B cell (primary cell): ENCODE measurements around the gene BHLHE40. TPM values are rescaled to one million over a fixed set of nuclear protein-coding genes. Genes with fewer than 3 reads are reported as not detected.

Source experiments
- ATAC-seq: fragments of 200-7000 bp; cut with Tn5 transposase; one replicate; pipeline ENCODE4 v1.10.0; 2021; ENCODE audit warnings: low read depth, mild to moderate bottlenecking, moderate number of reproducible peaks, moderate library complexity
- CTCF ChIA-PET: fragments of 350-600 bp; sonication (Branson Sonifier 250); formaldehyde crosslinking; loops from one replicate; lab custom pipeline; 2021; ENCODE audit warnings: antibody characterized with exemption, inconsistent platforms; lab: Charles Lee
- POLR2A ChIA-PET: fragments of 350-600 bp; sonication (Branson Sonifier 250); formaldehyde crosslinking; loops from one replicate; lab custom pipeline; 2021; ENCODE audit warnings: antibody characterized with exemption; lab: Charles Lee
- DNase-seq: peaks from one replicate; pipeline ENCODE4 v3.0.0; 2013
- H2AFZ ChIP-seq: 2 replicates; pipeline ENCODE4 v1.6.1; 2012; ENCODE audit warnings: mild to moderate bottlenecking, low read depth, low read length; ENCODE audit not compliant: insufficient read depth, poor library complexity, severe bottlenecking
- H3K27ac ChIP-seq, 2 donors: 1 replicate in 1 of 2; 2 replicates in 1 of 2; pipeline ENCODE4 v1.5.1; 2012 to 2013; ENCODE audit warnings: low read length in 2 of 2, mild to moderate bottlenecking in 2 of 2, moderate library complexity in 1 of 2
- H3K27me3 ChIP-seq, 4 experiments: fragments of 200-600 bp in 1 of 4; sonication (generic) in 1 of 4; replicated peaks in 1 of 4; 1 replicate in 2 of 4; 2 replicates in 2 of 4; pipeline versions ENCODE4 v1.6.1 to v1.7.0; 2013 to 2016; ENCODE audit warnings: low read length in 3 of 4, mild to moderate bottlenecking in 2 of 4, mixed read lengths in 1 of 4, moderate library complexity in 1 of 4; ENCODE audit not compliant: insufficient read depth in 4 of 4, control insufficient read depth in 3 of 4; ENCODE audit errors: control extremely low read depth in 1 of 4
- H3K36me3 ChIP-seq, 2 experiments: replicated peaks in 1 of 2; 1 replicate in 1 of 2; 2 replicates in 1 of 2; pipeline versions ENCODE4 v1.6.1 to v1.7.1; 2013; ENCODE audit warnings: low read length in 1 of 2; ENCODE audit not compliant: insufficient read depth in 2 of 2, control insufficient read depth in 1 of 2; ENCODE audit errors: control extremely low read depth in 1 of 2, extremely low read depth in 1 of 2
- H3K4me1 ChIP-seq, 2 donors: fragments of 200-600 bp in 1 of 2; sonication (generic) in 1 of 2; 1 replicate in 1 of 2; 2 replicates in 1 of 2; pipeline versions ENCODE4 v1.5.1 to v1.6.1; 2013 to 2017; ENCODE audit warnings: low read length in 2 of 2; ENCODE audit not compliant: control insufficient read depth in 2 of 2, insufficient read depth in 2 of 2
- H3K4me2 ChIP-seq: replicated peaks from 2 replicates; pipeline ENCODE3; 2012; ENCODE audit warnings: mild to moderate bottlenecking, low read depth, low read length; ENCODE audit not compliant: poor library complexity, severe bottlenecking
- H3K4me3 ChIP-seq, 5 experiments: fragments of 200-600 bp in 1 of 5; sonication (generic) in 1 of 5; 1 replicate in 3 of 5; 2 replicates in 2 of 5; pipeline versions ENCODE4 v1.5.1 to v1.7.0; 2011 to 2016; ENCODE audit warnings: low read length in 4 of 5, mild to moderate bottlenecking in 4 of 5, low read depth in 2 of 5, control low read depth in 1 of 5, moderate library complexity in 1 of 5; ENCODE audit not compliant: insufficient read depth in 1 of 5; ENCODE audit errors: control extremely low read depth in 1 of 5, extremely low read depth in 1 of 5
- H3K79me2 ChIP-seq: fragments of 200-600 bp; sonication (generic); one replicate; pipeline ENCODE4 v1.6.0; 2016; ENCODE audit warnings: low read length; ENCODE audit not compliant: control insufficient read depth, insufficient read depth
- H3K9ac ChIP-seq: fragments of 200-600 bp; sonication (generic); 2 replicates; pipeline ENCODE4 v1.6.1; 2017; ENCODE audit warnings: mild to moderate bottlenecking, low read length, moderate library complexity
- H3K9me3 ChIP-seq, 3 donors: one replicate each; pipeline versions ENCODE4 v1.6.1 to v1.7.1; 2013; ENCODE audit warnings: low read length in 2 of 3; ENCODE audit not compliant: control insufficient read depth in 2 of 3, insufficient read depth in 1 of 3; ENCODE audit errors: control extremely low read depth in 1 of 3
- H4K20me1 ChIP-seq: 2 replicates; pipeline ENCODE4 v1.6.0; 2012; ENCODE audit warnings: mild to moderate bottlenecking, low read length; ENCODE audit not compliant: insufficient read depth, control insufficient read depth, poor library complexity, severe bottlenecking
- H3K27ac Mint-ChIP-seq: one replicate; pipeline ENCODE4 v1.8.0; 2021; ENCODE audit warnings: mixed read lengths
- H3K27me3 Mint-ChIP-seq: one replicate; pipeline ENCODE4 v1.8.0; 2021; ENCODE audit warnings: mixed read lengths
- H3K4me1 Mint-ChIP-seq: one replicate; pipeline ENCODE4 v1.8.0; 2021; ENCODE audit warnings: mixed read lengths
- H3K4me3 Mint-ChIP-seq: one replicate; pipeline ENCODE4 v1.8.0; 2021; ENCODE audit warnings: mixed read lengths
- H3K9me3 Mint-ChIP-seq: one replicate; pipeline ENCODE4 v1.8.0; 2022; ENCODE audit warnings: mixed read lengths; ENCODE audit not compliant: insufficient read depth
- CTCF ChIP-seq: fragments of 200-600 bp; IDR thresholded peaks from one replicate; pipeline ENCODE4 v1.8.0; 2022; ENCODE audit warnings: antibody characterized with exemption, mild to moderate bottlenecking
- EZH2 ChIP-seq: IDR thresholded peaks from 2 replicates; pipeline ENCODE4 v1.6.1; 2012; ENCODE audit warnings: borderline replicate concordance, low read depth, mild to moderate bottlenecking, moderate library complexity, low read length; ENCODE audit not compliant: insufficient read depth, poor library complexity, severe bottlenecking
- WGBS: methylation state at CpG from one replicate; pipeline ENCODE4 v1.1.5; 2013; ENCODE audit warnings: missing lambda C conversion rate; ENCODE audit not compliant: insufficient coverage; 5-methylcytosine and 5-hydroxymethylcytosine counted together
- intact Hi-C: fragments of 100-400 bp; cut with micrococcal nuclease; formaldehyde crosslinking; loops from one replicate; pipeline ENCODE4 v1.10.0; 2022
- polyA plus RNA-seq: library from polyadenylated mRNA; depleted of rRNA; stranded (reverse); fragments of >200 nt; gene quantifications from 2 replicates; pipeline ENCODE4 v1.2.3, GENCODE V29; 2012
- total RNA-seq, 2 donors: library from RNA; stranded (reverse); fragments of 120-200 nt in 1 of 2; gene quantifications; 1 replicate in 1 of 2; 2 replicates in 1 of 2; pipeline versions ENCODE4 v1.2.3 to v1.2.4, GENCODE V29; 2013 to 2022

The BHLHE40 gene
- total and polyA plus RNA-seq, 2 donors (not counting 1 experiment from before 2014, with no cell fraction given), result 26.2 to 53.8 TPM

- H3K27me3 Mint-ChIP-seq, result no peaks in the 10 kb centered on the region
- ChIA-PET POLR2A (interaction anchor here (0.6 to 8.7 kb wide), 6 partner anchors 27 to 77 kb away, joined by 3 to 117 read pairs (median 5); no protein-coding TSS in a partner anchor), CTCF (interaction anchor here (1.2 to 7.8 kb wide), 10 partner anchors 9 to 270 kb away, joined by 3 to 77 read pairs (median 14); no protein-coding TSS in a partner anchor)
- DNase-seq (no peak), ATAC-seq (no peak)
- intact Hi-C loops, result loop anchor here (2.0 to 10.0 kb wide), 4 partner anchors 76 to 206 kb away; partner anchors contain the start of genes ARL8B and EDEM1
- Histone ChIP-seq H2AFZ (no peak overlapping the region), H3K4me2 (peak overlapping the region; percentile 91), H3K4me3 (peak overlapping the region; percentile 23 to 57 (median 40)), H3K27ac (peak overlapping the region in 1 of 2 donors; percentile 43), H3K79me2 (peaks cover 42% of the 10 kb centered on the region), H3K4me1 (peaks cover 70 to 80% of the 10 kb centered on the region in 2 donors), H3K27me3 (no peaks in the 10 kb centered on the region), H3K36me3 (peaks cover 0 to 30% of the 10 kb centered on the region in 2 experiments), H3K9ac (peak overlapping the region; percentile 31), H4K20me1 (no peaks in the 10 kb centered on the region), H3K9me3 (no peaks in the 10 kb centered on the region)
- H3K9me3 Mint-ChIP-seq, result no peaks in the 10 kb centered on the region
- TF ChIP-seq CTCF (no peak), EZH2 (no peak)
- H3K4me1 Mint-ChIP-seq, result peaks cover 73% of the 10 kb centered on the region
- peak overlapping the region; percentile 98 for H3K4me3 Mint-ChIP-seq
- WGBS, result 100% methylated on average over 1 of the region's 3 CpGs
- peak overlapping the region; percentile 38 for H3K27ac Mint-ChIP-seq
Measured at GRCh38 chr3:4981294-4981664, 2.0 kb downstream of the BHLHE40 start.
